Sigmoid colon (tissue), 4 donors: ENCODE results near the gene BANP.
"Not testable (repeated sequence)": the region's sequence is repeated elsewhere in the genome, so short reads cannot be mapped to it uniquely, and the experiment has no call there.

Experiments
- POLR2A ChIP-seq, 2 donors: fragments of 450-650 bp; IDR thresholded peaks; one replicate each; pipeline ENCODE4 v1.6.1; 2016; ENCODE audit warnings: antibody characterized with exemption in 2 of 2, mild to moderate bottlenecking in 2 of 2, moderate library complexity in 2 of 2
- POLR2AphosphoS5 ChIP-seq, 4 donors: sonication (generic); formaldehyde crosslinking; IDR thresholded peaks; one replicate each; pipeline ENCODE4 v1.6.1; 2017; ENCODE audit warnings: antibody characterized with exemption in 4 of 4
- TF ChIP-seq, protein P1 (sequence below), 4 experiments: fragments of 450-650 bp in 3 of 4; fragments of 200-600 bp in 1 of 4; IDR thresholded peaks; one replicate each; pipeline ENCODE4 v1.5.1; 2016 to 2019; ENCODE audit warnings: antibody characterized with exemption in 4 of 4, mild to moderate bottlenecking in 3 of 4, moderate library complexity in 2 of 4

DNA sequence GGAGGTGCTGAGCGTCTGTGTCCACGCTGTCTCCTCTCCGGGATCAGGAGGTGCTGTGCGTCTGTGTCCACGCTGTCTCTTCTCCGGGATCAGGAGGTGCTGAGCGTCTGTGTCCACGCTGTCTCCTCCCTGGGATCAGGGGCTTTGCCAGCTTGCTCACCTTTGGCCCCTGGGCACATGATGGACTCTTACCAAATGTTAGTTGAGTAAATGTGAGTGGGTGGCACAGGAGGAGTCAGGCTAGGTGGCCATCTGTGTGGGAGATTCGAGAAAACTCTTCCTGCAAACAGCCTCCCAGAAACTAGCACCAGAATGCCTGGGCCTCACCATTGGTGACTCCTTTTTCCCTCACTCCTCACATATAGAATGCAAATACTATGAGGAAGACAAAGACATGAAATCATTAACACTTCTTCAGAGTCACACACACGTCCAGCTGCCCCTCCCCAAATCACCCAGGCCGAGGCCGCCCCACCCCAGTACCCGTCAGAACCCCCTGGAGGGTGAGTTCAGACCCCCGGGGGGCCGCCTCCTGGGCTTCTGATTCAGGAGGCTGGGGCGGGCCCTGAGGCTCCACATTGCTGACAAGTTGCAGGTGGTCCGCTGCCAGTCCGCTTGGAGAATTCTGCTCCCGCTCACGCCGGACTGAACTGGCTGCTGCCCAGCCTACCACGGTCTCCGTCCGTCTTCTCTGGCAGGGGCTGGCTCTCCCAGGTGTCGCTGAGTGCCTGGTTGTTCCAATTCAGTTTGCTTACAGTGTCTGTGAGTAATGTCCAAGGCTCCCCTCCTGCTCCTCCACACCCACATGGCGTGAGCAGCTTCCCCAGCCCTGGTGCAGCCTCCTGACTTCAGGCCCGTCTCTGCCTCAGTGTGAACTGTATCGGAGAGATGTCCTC lies 158.7 kb downstream of the BANP start:
- TF ChIP-seq POLR2AphosphoS5, POLR2A (IDR thresholded peaks at IDR 0.05): not testable (repeated sequence)
- TF ChIP-seq, protein P1, sequence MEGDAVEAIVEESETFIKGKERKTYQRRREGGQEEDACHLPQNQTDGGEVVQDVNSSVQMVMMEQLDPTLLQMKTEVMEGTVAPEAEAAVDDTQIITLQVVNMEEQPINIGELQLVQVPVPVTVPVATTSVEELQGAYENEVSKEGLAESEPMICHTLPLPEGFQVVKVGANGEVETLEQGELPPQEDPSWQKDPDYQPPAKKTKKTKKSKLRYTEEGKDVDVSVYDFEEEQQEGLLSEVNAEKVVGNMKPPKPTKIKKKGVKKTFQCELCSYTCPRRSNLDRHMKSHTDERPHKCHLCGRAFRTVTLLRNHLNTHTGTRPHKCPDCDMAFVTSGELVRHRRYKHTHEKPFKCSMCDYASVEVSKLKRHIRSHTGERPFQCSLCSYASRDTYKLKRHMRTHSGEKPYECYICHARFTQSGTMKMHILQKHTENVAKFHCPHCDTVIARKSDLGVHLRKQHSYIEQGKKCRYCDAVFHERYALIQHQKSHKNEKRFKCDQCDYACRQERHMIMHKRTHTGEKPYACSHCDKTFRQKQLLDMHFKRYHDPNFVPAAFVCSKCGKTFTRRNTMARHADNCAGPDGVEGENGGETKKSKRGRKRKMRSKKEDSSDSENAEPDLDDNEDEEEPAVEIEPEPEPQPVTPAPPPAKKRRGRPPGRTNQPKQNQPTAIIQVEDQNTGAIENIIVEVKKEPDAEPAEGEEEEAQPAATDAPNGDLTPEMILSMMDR (IDR thresholded peaks at IDR 0.05), result not testable (repeated sequence)
